ENCODE measurements around the gene IL22RA2. TPM values are rescaled to one million over a fixed set of nuclear protein-coding genes. Genes with fewer than 3 reads are reported as not detected.

The IL22RA2 gene
- total and polyA plus RNA-seq, 9 of the 15 experiments (the other 6 are each of a cell fraction or from before 2014, with no cell fraction given): 0.03 TPM; not detected in 8

DNA sequence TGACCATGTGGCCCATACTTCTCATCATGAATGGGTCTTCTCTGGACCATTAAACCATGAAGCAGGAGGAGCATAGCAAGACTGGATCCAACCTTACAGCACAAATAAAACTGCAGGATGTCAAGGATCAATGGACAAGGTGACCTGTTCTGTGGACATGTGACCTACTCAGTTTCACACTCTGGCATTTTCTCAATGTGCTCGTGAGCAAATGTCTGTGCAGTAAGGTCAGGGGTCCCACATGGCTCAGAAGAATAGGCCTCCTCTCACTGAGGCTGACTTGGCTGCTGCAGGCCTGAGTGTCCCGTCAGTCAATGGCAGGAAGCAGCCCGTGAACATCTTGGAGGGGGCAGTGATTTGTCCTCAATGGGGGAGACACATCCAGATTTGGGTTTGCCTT is 68.5 kb downstream of the IL22RA2 start (continued):
- TF ChIP-seq PRDM10 (IDR thresholded peaks at IDR 0.05; ENCODE audit: partially characterized antibody) (no peak), ZNF644 (tag; IDR thresholded peaks at IDR 0.05; ENCODE audit: low read depth) (no peak), TFAM (CRISPR knock-in tag; conservative IDR thresholded peaks at IDR 0.05) (no peak), ZNF124 (CRISPR knock-in tag; IDR thresholded peaks at IDR 0.05) (no peak), KLF6 (CRISPR knock-in tag; IDR thresholded peaks at IDR 0.05; ENCODE audit: borderline replicate concordance) (no peak), NFE2L1 (tag; IDR thresholded peaks at IDR 0.05; ENCODE audit: borderline replicate concordance, low read depth) (no peak), KLF10 (CRISPR knock-in tag; IDR thresholded peaks at IDR 0.05) (no peak), CBX5 (IDR thresholded peaks at IDR 0.05; ENCODE audit: borderline replicate concordance, low read depth) (no peak), SUPT5H (IDR thresholded peaks at IDR 0.05) (no peak), ZMIZ1 (IDR thresholded peaks at IDR 0.05; ENCODE audit: low read depth in 2 of 2, low read length in 2 of 2) (no peak)

Data from K562 (cell line).